ENCODE measurements around the gene GULP1.

GRCh38 chr2:188571543-188572303 lies 280.0 kb downstream of the GULP1 start:
- no peak for TF ChIP-seq TP53 (CRISPR knock-in tag; IDR thresholded peaks at IDR 0.05)
- TF ChIP-seq ZNF138 (CRISPR knock-in tag; conservative IDR thresholded peaks at IDR 0.05), result no peak
- no peak for TF ChIP-seq ZNF512 (CRISPR knock-in tag; IDR thresholded peaks at IDR 0.05; ENCODE audit: borderline replicate concordance)
- no peak for TF ChIP-seq ZNF121 (CRISPR knock-in tag; IDR thresholded peaks at IDR 0.05)
- TF ChIP-seq CTCF (IDR thresholded peaks at IDR 0.05), result no peak
- TF ChIP-seq STAT6 (CRISPR knock-in tag; conservative IDR thresholded peaks at IDR 0.05; ENCODE audit: low read depth), result no peak
- TF ChIP-seq IRF1 (CRISPR knock-in tag; IDR thresholded peaks at IDR 0.05), result no peak
- no peak for TF ChIP-seq ZNF281 (CRISPR knock-in tag; IDR thresholded peaks at IDR 0.05)

All from WTC11 (cell line).